H9 (cell line): ENCODE measurements around the gene LRFN2. TPM values are rescaled to one million over a fixed set of nuclear protein-coding genes. Genes with fewer than 3 reads are reported as not detected.

Experiments used
- DNase-seq: peaks from one replicate; pipeline ENCODE4 v3.0.0-alpha.2; 2017
- H2AFZ ChIP-seq: one replicate; pipeline ENCODE4 v1.6.1; 2013; ENCODE audit warnings: mild to moderate bottlenecking, low read length, control low read depth, moderate library complexity
- H2AK5ac ChIP-seq: 2 replicates; pipeline ENCODE4 v1.6.1; 2013; ENCODE audit warnings: low read length, control low read depth, mixed read lengths; ENCODE audit not compliant: insufficient read length
- H2BK120ac ChIP-seq: one replicate; pipeline ENCODE4 v1.6.1; 2013; ENCODE audit warnings: low read depth, mild to moderate bottlenecking, low read length, control low read depth, inconsistent platforms; ENCODE audit not compliant: poor library complexity, severe bottlenecking
- H2BK12ac ChIP-seq: 2 replicates; pipeline ENCODE4 v1.6.1; 2013; ENCODE audit warnings: low read length, control low read depth, mixed read lengths, low read depth; ENCODE audit not compliant: insufficient read length
- H2BK15ac ChIP-seq: 2 replicates; pipeline ENCODE4 v1.6.1; 2013; ENCODE audit warnings: low read depth, low read length, control low read depth
- H2BK20ac ChIP-seq: one replicate; pipeline ENCODE4 v1.6.1; 2013; ENCODE audit warnings: low read depth, mild to moderate bottlenecking, low read length, control low read depth, inconsistent platforms; ENCODE audit not compliant: poor library complexity, severe bottlenecking
- H2BK5ac ChIP-seq: 2 replicates; pipeline ENCODE4 v1.6.1; 2013; ENCODE audit warnings: low read length, control low read depth, mixed read lengths; ENCODE audit not compliant: insufficient read length
- H3K14ac ChIP-seq: 2 replicates; pipeline ENCODE4 v1.6.1; 2013; ENCODE audit warnings: low read length, control low read depth; ENCODE audit not compliant: insufficient read depth
- H3K18ac ChIP-seq: 2 replicates; pipeline ENCODE4 v1.6.1; 2013; ENCODE audit warnings: low read depth, mild to moderate bottlenecking, mixed read lengths, low read length, control low read depth; ENCODE audit not compliant: insufficient read length
- H3K23ac ChIP-seq: 2 replicates; pipeline ENCODE4 v1.6.1; 2013; ENCODE audit warnings: low read length, control low read depth, mixed read lengths, low read depth; ENCODE audit not compliant: insufficient read length
- H3K23me2 ChIP-seq: 2 replicates; pipeline ENCODE4 v1.6.1; 2013; ENCODE audit warnings: low read depth, mild to moderate bottlenecking, mixed read lengths, low read length, control low read depth; ENCODE audit not compliant: insufficient read length, poor library complexity, severe bottlenecking
- H3K27ac ChIP-seq: 2 replicates; pipeline ENCODE4 v1.5.1; 2013; ENCODE audit warnings: low read length, control low read depth, mixed read lengths, low read depth; ENCODE audit not compliant: insufficient read length
- H3K27me3 ChIP-seq: 2 replicates; pipeline ENCODE4 v1.6.1; 2013; ENCODE audit warnings: low read length, control low read depth, inconsistent platforms; ENCODE audit not compliant: insufficient read depth
- H3K4ac ChIP-seq: 2 replicates; pipeline ENCODE4 v1.6.1; 2013; ENCODE audit warnings: low read depth, mild to moderate bottlenecking, control low read depth, inconsistent platforms, low read length, moderate library complexity
- H3K4me1 ChIP-seq: 2 replicates; pipeline ENCODE4 v1.6.1; 2013; ENCODE audit warnings: low read length, control low read depth, inconsistent platforms; ENCODE audit not compliant: insufficient read depth
- H3K4me2 ChIP-seq: 2 replicates; pipeline ENCODE4 v1.6.1; 2013; ENCODE audit warnings: low read length, control low read depth, mixed read lengths; ENCODE audit not compliant: insufficient read length, insufficient read depth
- H3K56ac ChIP-seq: 2 replicates; pipeline ENCODE4 v1.6.1; 2013; ENCODE audit warnings: low read depth, mild to moderate bottlenecking, mixed read lengths, low read length, control low read depth; ENCODE audit not compliant: insufficient read length
- H3K79me1 ChIP-seq: 2 replicates; pipeline ENCODE4 v1.6.1; 2013; ENCODE audit warnings: low read depth, mild to moderate bottlenecking, moderate library complexity, low read length, control low read depth, inconsistent platforms; ENCODE audit not compliant: insufficient read depth, poor library complexity, severe bottlenecking
- H3K79me2 ChIP-seq: 2 replicates; pipeline ENCODE4 v1.6.1; 2013; ENCODE audit warnings: low read length, control low read depth, inconsistent platforms; ENCODE audit not compliant: insufficient read depth
- H3K9ac ChIP-seq: 2 replicates; pipeline ENCODE4 v1.6.1; 2013; ENCODE audit warnings: low read length, control low read depth, mixed read lengths; ENCODE audit not compliant: insufficient read length; ENCODE audit errors: extremely low read depth
- H3K9me3 ChIP-seq: one replicate; pipeline ENCODE4 v1.6.1; 2013; ENCODE audit warnings: low read depth, low read length, inconsistent platforms; ENCODE audit not compliant: control insufficient read depth
- H3T11ph ChIP-seq: one replicate; pipeline ENCODE4 v1.6.1; 2013; ENCODE audit warnings: mild to moderate bottlenecking, low read length, control low read depth, inconsistent platforms
- H4K20me1 ChIP-seq: one replicate; pipeline ENCODE4 v1.6.1; 2013; ENCODE audit not compliant: control insufficient read depth, insufficient read length, insufficient read depth
- H4K5ac ChIP-seq: 2 replicates; pipeline ENCODE4 v1.6.1; 2013; ENCODE audit warnings: low read depth, mild to moderate bottlenecking, mixed read lengths, low read length, control low read depth; ENCODE audit not compliant: insufficient read length
- H4K8ac ChIP-seq: replicated peaks from 2 replicates; pipeline ENCODE4 v1.6.1; 2013; ENCODE audit warnings: low read length, control low read depth, mixed read lengths, low read depth; ENCODE audit not compliant: insufficient read length
- H4K91ac ChIP-seq: 2 replicates; pipeline ENCODE4 v1.6.1; 2013; ENCODE audit warnings: low read depth, mild to moderate bottlenecking, moderate library complexity, mixed read lengths, low read length, control low read depth; ENCODE audit not compliant: insufficient read length
- H3K27ac Mint-ChIP-seq, 3 experiments: 2 replicates in 2 of 3; 3 replicates in 1 of 3; pipeline ENCODE4 v1.8.0; 2020 to 2021; ENCODE audit warnings: mixed read lengths in 3 of 3, mild to moderate bottlenecking in 1 of 3, moderate library complexity in 1 of 3
- H3K27me3 Mint-ChIP-seq: 2 replicates; pipeline ENCODE4 v1.8.0; 2021; ENCODE audit warnings: low read depth, mild to moderate bottlenecking, moderate library complexity, mixed read lengths
- H3K36me3 Mint-ChIP-seq, 3 experiments: 2 replicates in 2 of 3; 3 replicates in 1 of 3; pipeline ENCODE4 v1.8.0; 2020 to 2021; ENCODE audit warnings: low read depth in 3 of 3, mixed read lengths in 3 of 3; ENCODE audit not compliant: insufficient read depth in 1 of 3
- H3K4me1 Mint-ChIP-seq, 2 experiments: 2 replicates each; pipeline ENCODE4 v1.8.0; 2020; ENCODE audit warnings: mixed read lengths in 2 of 2
- H3K4me3 Mint-ChIP-seq, 2 experiments: 2 replicates in 1 of 2; 3 replicates in 1 of 2; pipeline ENCODE4 v1.8.0; 2020 to 2021; ENCODE audit warnings: mild to moderate bottlenecking in 2 of 2, mixed read lengths in 2 of 2, moderate library complexity in 1 of 2
- H3K9me3 Mint-ChIP-seq, 2 experiments: 2 replicates in 1 of 2; 3 replicates in 1 of 2; pipeline ENCODE4 v1.8.0; 2020; ENCODE audit warnings: mild to moderate bottlenecking in 2 of 2, mixed read lengths in 2 of 2, moderate library complexity in 1 of 2
- WGBS: extraction: QIAGEN DNeasy Blood & Tissue Kit; methylation state at CpG from one replicate; pipeline ENCODE4 v1.1.7; 2013; ENCODE audit warnings: missing lambda C conversion rate, low lambda C conversion rate, mixed read lengths; ENCODE audit not compliant: insufficient read length; ENCODE audit errors: extremely low coverage; 5-methylcytosine and 5-hydroxymethylcytosine counted together
- total RNA-seq: library from RNA; stranded (reverse); gene quantifications from 2 replicates; pipeline ENCODE4 v1.2.1, GENCODE V29; 2021
- TF ChIP-seq, protein P1 (sequence below): fragments of 200-600 bp; sonication (generic); conservative IDR thresholded peaks from 3 replicates; pipeline ENCODE4 v1.8.0; 2021; ENCODE audit warnings: antibody characterized with exemption, mild to moderate bottlenecking

Gene LRFN2
- total RNA-seq, 1 experiment from 2014 or later, result 0.11 TPM

DNA sequence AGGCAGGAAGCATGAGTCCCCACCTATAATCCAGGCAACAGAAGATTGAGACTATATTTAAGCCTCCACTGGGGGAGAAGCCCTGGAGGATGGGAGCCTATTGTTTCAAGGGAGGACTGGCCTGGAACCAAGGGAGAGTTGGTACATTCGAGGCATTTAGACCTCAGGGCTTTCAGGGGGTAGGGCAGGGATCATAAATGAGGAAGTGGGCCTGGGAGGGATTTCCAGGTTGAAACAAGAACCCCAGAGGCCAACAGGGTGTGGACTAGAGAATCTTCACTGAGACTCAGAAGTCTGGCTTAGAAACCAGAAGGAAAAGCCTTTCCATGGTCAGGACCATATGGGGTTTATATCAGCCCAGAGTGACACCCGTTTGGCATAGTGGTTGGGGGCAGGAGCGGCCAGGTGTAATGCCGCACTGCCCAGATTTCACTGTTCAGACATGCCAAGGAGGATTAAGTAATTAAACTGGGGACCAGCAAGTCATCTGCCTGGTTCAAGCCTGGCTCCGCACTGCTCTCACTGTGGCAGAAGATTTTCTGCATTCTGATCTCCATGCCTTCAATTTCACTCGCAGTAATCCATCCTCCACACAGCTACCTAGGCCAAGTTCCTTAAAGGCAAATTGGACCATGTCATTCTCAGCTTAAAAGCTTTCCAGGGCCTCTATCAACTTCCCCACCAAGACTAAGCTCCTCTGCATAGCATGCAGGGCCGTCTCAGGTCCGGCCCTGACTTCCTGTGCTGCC lies 17.8 kb downstream of the LRFN2 start:
- Histone ChIP-seq H4K5ac (no peak overlapping the region), H2BK12ac (no peak overlapping the region), H3T11ph (no peak overlapping the region), H3K4me1 (no peaks in the 10 kb centered on the region; the same call in 1 of the 2 replicates), H3K14ac (no peak overlapping the region), H3K9ac (no peak overlapping the region), H3K27ac (no peak overlapping the region), H2BK120ac (no peak overlapping the region), H2BK15ac (no peak overlapping the region), H4K8ac (no peak overlapping the region), H3K9me3 (no peaks in the 10 kb centered on the region), H4K91ac (no peak overlapping the region), H3K79me1 (no peaks in the 10 kb centered on the region), H3K79me2 (no peaks in the 10 kb centered on the region), H3K18ac (no peak overlapping the region), H3K27me3 (no peaks in the 10 kb centered on the region), H2BK20ac (no peak overlapping the region), H2AK5ac (no peak overlapping the region), H3K23me2 (no peaks in the 10 kb centered on the region), H4K20me1 (no peaks in the 10 kb centered on the region), H2BK5ac (no peak overlapping the region), H3K56ac (no peak overlapping the region), H3K4me2 (no peak overlapping the region), H2AFZ (no peak overlapping the region), H3K4ac (no peak overlapping the region), H3K23ac (no peak overlapping the region)
- TF ChIP-seq, protein P1, sequence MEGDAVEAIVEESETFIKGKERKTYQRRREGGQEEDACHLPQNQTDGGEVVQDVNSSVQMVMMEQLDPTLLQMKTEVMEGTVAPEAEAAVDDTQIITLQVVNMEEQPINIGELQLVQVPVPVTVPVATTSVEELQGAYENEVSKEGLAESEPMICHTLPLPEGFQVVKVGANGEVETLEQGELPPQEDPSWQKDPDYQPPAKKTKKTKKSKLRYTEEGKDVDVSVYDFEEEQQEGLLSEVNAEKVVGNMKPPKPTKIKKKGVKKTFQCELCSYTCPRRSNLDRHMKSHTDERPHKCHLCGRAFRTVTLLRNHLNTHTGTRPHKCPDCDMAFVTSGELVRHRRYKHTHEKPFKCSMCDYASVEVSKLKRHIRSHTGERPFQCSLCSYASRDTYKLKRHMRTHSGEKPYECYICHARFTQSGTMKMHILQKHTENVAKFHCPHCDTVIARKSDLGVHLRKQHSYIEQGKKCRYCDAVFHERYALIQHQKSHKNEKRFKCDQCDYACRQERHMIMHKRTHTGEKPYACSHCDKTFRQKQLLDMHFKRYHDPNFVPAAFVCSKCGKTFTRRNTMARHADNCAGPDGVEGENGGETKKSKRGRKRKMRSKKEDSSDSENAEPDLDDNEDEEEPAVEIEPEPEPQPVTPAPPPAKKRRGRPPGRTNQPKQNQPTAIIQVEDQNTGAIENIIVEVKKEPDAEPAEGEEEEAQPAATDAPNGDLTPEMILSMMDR, result no peak
- no peak for DNase-seq
- H3K27ac Mint-ChIP-seq, result no peak overlapping the region; a peak in 1 of 7 replicates
- no peaks in the 10 kb centered on the region for H3K9me3 Mint-ChIP-seq
- H3K4me1 Mint-ChIP-seq, result peaks cover 4% of the 10 kb centered on the region in 2 experiments; a peak in 2 of 4 replicates
- no CpG with 5 or more reads among the region's 8 CpGs for WGBS
- no peak overlapping the region for H3K4me3 Mint-ChIP-seq
- no peaks in the 10 kb centered on the region for H3K36me3 Mint-ChIP-seq
- H3K27me3 Mint-ChIP-seq, result no peaks in the 10 kb centered on the region
